ENCODE results near the gene RBM33.
"Not testable (repeated sequence)": the region's sequence is repeated elsewhere in the genome, so short reads cannot be mapped to it uniquely, and the experiment has no call there.

RBM33 gene

GRCh38 chr7:155610633-155611193 lies 33.7 kb upstream of the RBM33 start:
- no peaks in the 10 kb centered on the region for H3K27me3 ChIP-seq (ENCODE audit: insufficient read depth, poor library complexity, severe bottlenecking)
- H3K27ac ChIP-seq (ENCODE audit: poor library complexity, severe bottlenecking): no peak overlapping the region
- no peak for DNase-seq (ENCODE audit: low spot score)
- no peaks in the 10 kb centered on the region for H3K4me1 ChIP-seq (ENCODE audit: insufficient read depth, poor library complexity, severe bottlenecking)
- no peaks in the 10 kb centered on the region for H3K9me3 ChIP-seq (ENCODE audit: severe bottlenecking)
- ATAC-seq (ENCODE audit: low read depth): no peak
- no peaks in the 10 kb centered on the region for H3K36me3 ChIP-seq (ENCODE audit: low read depth)
- no peak overlapping the region for H3K4me3 ChIP-seq (ENCODE audit: severe bottlenecking)
- no peak for TF ChIP-seq CTCF (IDR thresholded peaks at IDR 0.05; ENCODE audit: poor library complexity, severe bottlenecking)

DNA sequence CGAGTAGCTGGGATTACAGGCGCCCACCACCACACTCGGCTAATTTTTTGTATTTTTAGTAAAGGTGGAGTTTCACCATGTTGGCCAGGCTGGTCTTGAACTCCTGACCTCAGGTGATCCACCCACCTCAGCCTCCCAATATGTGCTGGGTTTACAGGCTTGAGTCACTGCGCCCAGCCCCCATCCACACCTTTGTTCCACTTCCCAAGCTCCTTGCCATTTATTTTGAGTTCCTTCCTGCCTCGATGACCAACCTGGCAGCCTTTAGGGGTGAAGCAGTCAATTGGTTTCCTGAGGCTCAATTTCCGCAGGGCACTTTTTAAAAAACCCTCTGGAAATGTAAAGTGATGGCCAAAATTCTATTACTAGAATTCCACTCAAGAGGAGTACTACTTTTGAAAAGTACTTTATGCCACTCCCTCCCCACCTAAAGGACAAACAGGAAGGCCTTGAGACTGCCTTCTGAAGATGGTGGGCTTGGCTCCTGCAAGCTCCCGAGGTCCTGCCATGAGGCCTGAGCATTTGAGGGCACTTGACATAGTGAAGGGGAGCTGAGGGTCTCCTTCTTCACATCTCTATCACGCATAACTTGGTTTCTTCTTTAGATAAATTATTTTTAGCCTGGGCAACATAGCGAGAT lies 32.5 kb upstream of the RBM33 start:
- DNase-seq (ENCODE audit: low spot score): no peak
- H3K4me3 ChIP-seq (ENCODE audit: severe bottlenecking): no peak overlapping the region
- ATAC-seq (ENCODE audit: low read depth): no peak
- no peak for TF ChIP-seq CTCF (IDR thresholded peaks at IDR 0.05; ENCODE audit: poor library complexity, severe bottlenecking)
- no peaks in the 10 kb centered on the region for H3K36me3 ChIP-seq (ENCODE audit: low read depth)
- H3K9me3 ChIP-seq (ENCODE audit: severe bottlenecking): no peaks in the 10 kb centered on the region
- H3K27me3 ChIP-seq (ENCODE audit: insufficient read depth, poor library complexity, severe bottlenecking): no peaks in the 10 kb centered on the region
- no peak overlapping the region for H3K27ac ChIP-seq (ENCODE audit: poor library complexity, severe bottlenecking)
- no peaks in the 10 kb centered on the region for H3K4me1 ChIP-seq (ENCODE audit: insufficient read depth, poor library complexity, severe bottlenecking)

DNA sequence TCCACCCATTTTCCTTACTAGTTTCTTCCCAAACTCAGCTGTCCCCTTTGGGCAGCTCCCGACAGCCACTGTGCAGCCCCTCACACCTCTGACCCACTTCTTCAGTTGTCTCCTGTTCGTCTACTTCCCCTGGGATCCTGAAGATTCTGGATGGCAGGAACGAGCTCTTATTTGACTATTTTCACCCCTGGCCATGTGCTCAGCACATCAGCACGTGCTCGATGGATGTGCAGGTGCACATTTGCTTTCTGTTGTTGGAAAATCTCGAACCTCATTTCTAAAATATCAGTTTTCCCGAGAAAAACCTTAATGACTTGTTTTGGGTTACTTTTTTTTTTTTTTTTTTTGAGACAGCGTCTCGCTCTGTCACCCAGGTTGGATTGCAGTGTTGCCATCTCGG lies 31.8 kb upstream of the RBM33 start:
- no peaks in the 10 kb centered on the region for H3K36me3 ChIP-seq (ENCODE audit: low read depth)
- no peak overlapping the region for H3K4me3 ChIP-seq (ENCODE audit: severe bottlenecking)
- no peak overlapping the region for H3K27ac ChIP-seq (ENCODE audit: poor library complexity, severe bottlenecking)
- ATAC-seq (ENCODE audit: low read depth) (no peak), DNase-seq (ENCODE audit: low spot score) (no peak)
- H3K4me1 ChIP-seq (ENCODE audit: insufficient read depth, poor library complexity, severe bottlenecking): no peaks in the 10 kb centered on the region
- H3K27me3 ChIP-seq (ENCODE audit: insufficient read depth, poor library complexity, severe bottlenecking): no peaks in the 10 kb centered on the region
- no peaks in the 10 kb centered on the region for H3K9me3 ChIP-seq (ENCODE audit: severe bottlenecking)
- TF ChIP-seq CTCF (IDR thresholded peaks at IDR 0.05; ENCODE audit: poor library complexity, severe bottlenecking): no peak

DNA sequence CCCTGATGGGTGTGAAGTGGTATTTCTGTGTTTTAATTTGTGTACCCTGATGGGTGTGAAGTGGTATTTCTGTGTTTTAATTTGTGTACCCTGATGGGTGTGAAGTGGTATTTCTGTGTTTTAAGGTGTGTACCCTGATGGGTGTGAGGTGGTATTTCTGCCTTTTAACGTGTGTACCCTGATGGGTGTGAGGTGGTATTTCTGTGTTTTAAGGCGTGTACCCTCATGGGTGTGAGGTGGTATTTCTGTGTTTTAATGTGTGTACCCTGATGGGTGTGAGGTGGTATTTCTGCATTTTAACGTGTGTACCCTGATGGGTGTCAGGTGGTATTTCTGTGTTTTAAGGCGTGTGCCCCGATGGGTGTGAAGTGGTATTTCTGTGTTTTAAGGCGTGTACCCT lies 29.4 kb upstream of the RBM33 start:
- H3K27me3 ChIP-seq (ENCODE audit: insufficient read depth, poor library complexity, severe bottlenecking); H3K36me3 ChIP-seq (ENCODE audit: low read depth); H3K27ac ChIP-seq (ENCODE audit: poor library complexity, severe bottlenecking); H3K4me1 ChIP-seq (ENCODE audit: insufficient read depth, poor library complexity, severe bottlenecking); H3K9me3 ChIP-seq (ENCODE audit: severe bottlenecking); H3K4me3 ChIP-seq (ENCODE audit: severe bottlenecking); ATAC-seq (ENCODE audit: low read depth); DNase-seq (ENCODE audit: low spot score): not testable (repeated sequence)

DNA sequence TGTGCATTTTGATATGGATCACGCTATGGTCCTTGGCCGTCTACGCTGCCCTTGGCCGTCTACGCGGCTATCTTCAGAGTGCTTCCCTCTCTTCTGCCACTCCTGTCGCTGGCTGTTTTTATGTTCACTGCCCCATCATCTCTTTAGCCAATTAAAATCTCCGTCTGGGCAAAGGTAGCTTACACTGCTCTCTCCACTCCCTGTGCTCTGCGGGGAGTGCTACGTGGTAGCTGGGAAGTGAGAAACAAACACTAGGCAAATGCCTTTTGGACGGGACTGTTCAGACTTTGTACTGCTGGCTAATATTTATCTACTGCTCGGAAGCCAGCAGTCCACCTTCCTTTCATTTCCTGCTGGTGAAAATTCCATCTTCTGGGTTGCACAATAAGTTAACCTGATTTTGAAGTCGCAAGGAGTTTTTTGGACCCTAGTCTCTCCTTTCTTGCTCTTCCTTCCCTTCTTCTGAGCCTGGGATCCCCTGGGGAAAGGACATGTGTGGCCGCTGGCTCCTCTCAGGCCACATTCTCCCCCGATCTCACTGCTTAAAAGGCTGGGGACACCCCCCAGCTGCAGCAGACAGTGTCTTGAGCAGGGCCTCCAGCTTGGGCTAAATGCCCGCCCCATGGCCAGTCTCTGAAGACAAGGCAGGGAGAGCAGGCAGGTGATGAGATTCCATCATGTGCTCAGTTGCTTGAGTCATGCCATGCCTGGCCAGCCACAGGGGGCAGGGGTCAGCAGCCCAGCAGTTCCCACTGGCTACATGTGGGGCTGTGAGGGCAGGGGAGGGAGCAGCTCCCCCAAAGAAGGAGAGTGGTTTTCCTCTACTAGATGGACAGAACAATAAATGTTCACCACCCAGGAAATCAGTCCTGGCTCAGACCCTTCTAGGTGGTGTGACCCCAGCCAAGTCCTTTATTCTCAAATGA lies 25.5 kb upstream of the RBM33 start:
- no peaks in the 10 kb centered on the region for H3K36me3 ChIP-seq (ENCODE audit: low read depth)
- DNase-seq (ENCODE audit: low spot score): no peak
- TF ChIP-seq CTCF (IDR thresholded peaks at IDR 0.05; ENCODE audit: poor library complexity, severe bottlenecking): no peak
- H3K4me3 ChIP-seq (ENCODE audit: severe bottlenecking): no peak overlapping the region
- no peaks in the 10 kb centered on the region for H3K4me1 ChIP-seq (ENCODE audit: insufficient read depth, poor library complexity, severe bottlenecking)
- ATAC-seq (ENCODE audit: low read depth): no peak; the same call in 2 of the 3 replicates
- H3K9me3 ChIP-seq (ENCODE audit: severe bottlenecking): no peaks in the 10 kb centered on the region
- H3K27me3 ChIP-seq (ENCODE audit: insufficient read depth, poor library complexity, severe bottlenecking): no peaks in the 10 kb centered on the region
- H3K27ac ChIP-seq (ENCODE audit: poor library complexity, severe bottlenecking): no peak overlapping the region
